Adrenal gland (tissue), 5 donors: ENCODE data around the gene IQSEC1.

Experiments
- CTCF ChIP-seq, 6 experiments: fragments of 450-650 bp in 4 of 6; fragments of 200-600 bp in 2 of 6; sonication (generic) in 1 of 6; IDR thresholded peaks; 1 replicate in 5 of 6; 2 replicates in 1 of 6; pipeline versions ENCODE4 v1.5.1 to v1.8.0; 2016 to 2021; ENCODE audit warnings: antibody characterized with exemption in 6 of 6, mild to moderate bottlenecking in 2 of 6, moderate library complexity in 1 of 6
- POLR2A ChIP-seq, 2 donors: fragments of 450-650 bp; IDR thresholded peaks; one replicate each; pipeline ENCODE4 v1.6.1; 2017; ENCODE audit warnings: antibody characterized with exemption in 2 of 2, mild to moderate bottlenecking in 2 of 2, moderate library complexity in 1 of 2
- donor health status: DM: no; HTN: no; CAD: no.

DNA sequence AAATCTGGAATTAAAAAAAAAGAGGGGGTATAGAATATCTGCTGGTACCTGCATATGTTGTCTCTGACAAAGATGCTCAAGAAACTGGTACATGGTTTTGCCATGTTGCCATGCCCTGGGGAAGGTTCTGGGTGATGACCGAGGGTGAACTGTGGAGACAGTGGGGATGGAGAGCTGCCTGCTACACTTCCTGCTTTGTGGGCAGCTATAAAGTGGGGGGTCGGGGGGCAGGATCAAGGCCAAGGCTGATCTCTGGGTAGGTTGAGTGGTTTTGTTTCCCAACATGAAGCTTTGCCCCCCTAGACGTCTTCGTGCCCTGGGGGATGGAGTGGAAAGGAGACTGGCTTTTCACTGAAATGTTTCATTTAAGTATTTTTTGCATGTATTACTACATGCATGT lies 74.6 kb downstream of the IQSEC1 start:
- no peak for TF ChIP-seq CTCF (IDR thresholded peaks at IDR 0.05)
- no peak for TF ChIP-seq POLR2A (IDR thresholded peaks at IDR 0.05)
